ENCODE data around the gene RGPD3.

DNA sequence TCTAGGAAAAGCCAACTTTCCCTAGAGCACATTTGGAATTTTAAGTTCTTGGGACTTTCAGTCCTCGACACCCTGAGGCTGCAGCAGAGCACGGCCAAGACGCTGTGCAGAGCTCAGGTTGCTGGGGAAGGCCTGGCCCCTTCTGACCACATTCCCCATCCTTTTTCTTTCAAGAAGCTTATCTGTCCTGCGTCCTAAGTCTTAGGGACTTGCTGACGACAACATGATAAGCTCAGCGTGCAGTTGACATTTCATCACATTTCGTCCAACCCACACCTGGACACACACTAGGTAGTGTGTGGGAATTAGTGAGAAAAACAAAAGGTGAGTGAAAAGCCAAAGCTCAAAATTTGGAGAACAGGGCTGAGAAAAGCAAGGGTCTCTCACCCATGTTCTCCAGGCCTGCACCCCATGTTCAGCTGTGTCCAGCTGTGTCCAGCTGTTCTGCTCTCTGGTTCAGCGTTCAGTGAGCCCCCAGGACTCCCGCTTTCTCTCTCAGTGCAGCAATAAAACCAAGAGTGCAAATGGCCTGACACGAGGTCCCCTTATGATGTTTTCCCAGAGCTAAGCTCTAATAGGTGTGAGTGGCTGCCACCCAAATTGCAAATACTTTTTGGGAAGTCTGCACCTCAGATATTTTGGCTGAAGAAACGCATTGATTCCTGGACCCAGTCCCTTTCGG, 101.9 kb downstream of the RGPD3 start:
- TF ChIP-seq CTCF (IDR thresholded peaks at IDR 0.05), result no peak
- no peak for TF ChIP-seq POLR2A (IDR thresholded peaks at IDR 0.05)
